Loucy (cell line): ENCODE data around the gene SAMD9L.

ENCODE experiments used
- EZH2phosphoT487 ChIP-seq: fragments of 200-600 bp; IDR thresholded peaks from 2 replicates; pipeline ENCODE4 v1.6.1; 2018; ENCODE audit warnings: antibody characterized with exemption, mild to moderate bottlenecking, moderate library complexity, borderline replicate concordance
- TF ChIP-seq, protein P1 (sequence below): fragments of 200-600 bp; sonication (generic); conservative IDR thresholded peaks from 2 replicates; pipeline ENCODE4 v1.5.1; 2014; ENCODE audit warnings: mild to moderate bottlenecking, antibody characterized with exemption, low read length

DNA sequence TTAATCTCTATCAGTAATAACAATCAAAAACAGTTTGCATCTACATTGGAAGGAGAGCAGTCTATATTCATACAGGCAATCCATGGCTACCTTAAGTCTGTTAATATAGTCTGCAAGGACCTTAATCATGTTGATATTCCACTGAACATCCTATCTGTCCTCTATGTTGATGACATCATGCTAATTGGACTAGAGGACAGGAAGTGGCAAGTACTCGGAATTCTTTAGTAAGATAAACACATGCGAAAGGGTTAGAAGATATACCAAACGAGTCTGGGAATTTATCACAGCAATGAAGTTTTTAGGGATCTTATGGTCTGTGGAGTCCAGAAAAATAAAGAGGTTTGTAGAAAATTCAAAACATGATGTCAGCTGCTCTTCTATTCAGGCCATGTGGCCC, 11.3 kb upstream of the SAMD9L start:
- TF ChIP-seq, protein P1, sequence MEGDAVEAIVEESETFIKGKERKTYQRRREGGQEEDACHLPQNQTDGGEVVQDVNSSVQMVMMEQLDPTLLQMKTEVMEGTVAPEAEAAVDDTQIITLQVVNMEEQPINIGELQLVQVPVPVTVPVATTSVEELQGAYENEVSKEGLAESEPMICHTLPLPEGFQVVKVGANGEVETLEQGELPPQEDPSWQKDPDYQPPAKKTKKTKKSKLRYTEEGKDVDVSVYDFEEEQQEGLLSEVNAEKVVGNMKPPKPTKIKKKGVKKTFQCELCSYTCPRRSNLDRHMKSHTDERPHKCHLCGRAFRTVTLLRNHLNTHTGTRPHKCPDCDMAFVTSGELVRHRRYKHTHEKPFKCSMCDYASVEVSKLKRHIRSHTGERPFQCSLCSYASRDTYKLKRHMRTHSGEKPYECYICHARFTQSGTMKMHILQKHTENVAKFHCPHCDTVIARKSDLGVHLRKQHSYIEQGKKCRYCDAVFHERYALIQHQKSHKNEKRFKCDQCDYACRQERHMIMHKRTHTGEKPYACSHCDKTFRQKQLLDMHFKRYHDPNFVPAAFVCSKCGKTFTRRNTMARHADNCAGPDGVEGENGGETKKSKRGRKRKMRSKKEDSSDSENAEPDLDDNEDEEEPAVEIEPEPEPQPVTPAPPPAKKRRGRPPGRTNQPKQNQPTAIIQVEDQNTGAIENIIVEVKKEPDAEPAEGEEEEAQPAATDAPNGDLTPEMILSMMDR, result no peak
- TF ChIP-seq EZH2phosphoT487, result no peak
